Sigmoid colon (tissue), 4 donors: ENCODE data around the gene FMOD.

Experiments
- EP300 ChIP-seq, 4 donors: sonication (generic); formaldehyde crosslinking; IDR thresholded peaks; one replicate each; pipeline ENCODE4 v1.6.1; 2017; ENCODE audit warnings: antibody characterized with exemption in 4 of 4
- POLR2A ChIP-seq, 2 donors: fragments of 450-650 bp; IDR thresholded peaks; one replicate each; pipeline ENCODE4 v1.6.1; 2016; ENCODE audit warnings: antibody characterized with exemption in 2 of 2, mild to moderate bottlenecking in 2 of 2, moderate library complexity in 2 of 2
- POLR2AphosphoS5 ChIP-seq, 4 donors: sonication (generic); formaldehyde crosslinking; IDR thresholded peaks; one replicate each; pipeline ENCODE4 v1.6.1; 2017; ENCODE audit warnings: antibody characterized with exemption in 4 of 4
- TF ChIP-seq, protein P1 (sequence below), 4 experiments: fragments of 450-650 bp in 3 of 4; fragments of 200-600 bp in 1 of 4; IDR thresholded peaks; one replicate each; pipeline ENCODE4 v1.5.1; 2016 to 2019; ENCODE audit warnings: antibody characterized with exemption in 4 of 4, mild to moderate bottlenecking in 3 of 4, moderate library complexity in 2 of 4

DNA sequence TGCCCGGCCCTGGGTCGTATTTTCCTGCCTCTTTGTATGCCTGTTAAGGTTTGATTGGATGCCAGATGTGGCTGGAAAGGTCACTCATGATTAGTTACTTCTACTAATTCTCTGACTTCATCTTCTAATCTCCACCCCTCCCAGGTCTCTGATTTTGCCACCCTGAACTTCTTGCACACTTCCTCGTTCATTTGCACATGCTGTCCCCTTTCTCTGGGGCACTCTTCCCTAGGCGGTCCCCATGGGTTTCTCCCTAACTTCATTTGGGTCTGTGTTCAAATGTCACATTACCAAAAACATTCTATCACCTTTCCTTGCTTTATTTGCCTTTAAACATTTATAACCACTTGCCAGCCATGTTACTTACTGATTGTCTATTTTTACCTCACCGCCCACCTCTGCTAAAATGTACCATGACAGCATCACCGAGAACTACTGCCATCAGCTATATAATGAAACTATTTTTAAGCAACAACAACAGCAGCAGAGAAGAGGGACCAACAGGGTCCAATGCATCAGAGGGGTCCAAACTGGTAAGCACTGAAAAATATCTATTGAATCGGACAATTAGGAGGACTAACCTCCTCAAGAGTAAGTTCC lies 45.8 kb upstream of the FMOD start:
- TF ChIP-seq, protein P1, sequence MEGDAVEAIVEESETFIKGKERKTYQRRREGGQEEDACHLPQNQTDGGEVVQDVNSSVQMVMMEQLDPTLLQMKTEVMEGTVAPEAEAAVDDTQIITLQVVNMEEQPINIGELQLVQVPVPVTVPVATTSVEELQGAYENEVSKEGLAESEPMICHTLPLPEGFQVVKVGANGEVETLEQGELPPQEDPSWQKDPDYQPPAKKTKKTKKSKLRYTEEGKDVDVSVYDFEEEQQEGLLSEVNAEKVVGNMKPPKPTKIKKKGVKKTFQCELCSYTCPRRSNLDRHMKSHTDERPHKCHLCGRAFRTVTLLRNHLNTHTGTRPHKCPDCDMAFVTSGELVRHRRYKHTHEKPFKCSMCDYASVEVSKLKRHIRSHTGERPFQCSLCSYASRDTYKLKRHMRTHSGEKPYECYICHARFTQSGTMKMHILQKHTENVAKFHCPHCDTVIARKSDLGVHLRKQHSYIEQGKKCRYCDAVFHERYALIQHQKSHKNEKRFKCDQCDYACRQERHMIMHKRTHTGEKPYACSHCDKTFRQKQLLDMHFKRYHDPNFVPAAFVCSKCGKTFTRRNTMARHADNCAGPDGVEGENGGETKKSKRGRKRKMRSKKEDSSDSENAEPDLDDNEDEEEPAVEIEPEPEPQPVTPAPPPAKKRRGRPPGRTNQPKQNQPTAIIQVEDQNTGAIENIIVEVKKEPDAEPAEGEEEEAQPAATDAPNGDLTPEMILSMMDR (IDR thresholded peaks at IDR 0.05) = no peak
- TF ChIP-seq POLR2A (IDR thresholded peaks at IDR 0.05) = no peak
- no peak for TF ChIP-seq POLR2AphosphoS5 (IDR thresholded peaks at IDR 0.05)
- no peak for TF ChIP-seq EP300 (IDR thresholded peaks at IDR 0.05)
